Measurements from ENCODE around the gene LDLRAD4.

GRCh38 chr18:13401404-13401803 lies 182.8 kb downstream of the LDLRAD4 start:
- no peak for TF ChIP-seq POLR2AphosphoS5 (IDR thresholded peaks at IDR 0.05; ENCODE audit: low read depth, low read length)
- TF ChIP-seq PAX5 (IDR thresholded peaks at IDR 0.05; ENCODE audit: insufficient read depth, low read length, severe bottlenecking), result no peak

Data from GM12891 (cell line).